Sigmoid colon (tissue), 7 donors: Measurements from ENCODE around the gene ZNF276. TPM values are rescaled to one million over a fixed set of nuclear protein-coding genes. Genes with fewer than 3 reads are reported as not detected.

Experiments used
- DNase-seq: peaks from one replicate; pipeline ENCODE4 v3.0.0-alpha.2; 2019
- H3K27ac ChIP-seq, 4 donors: fragments of 200-600 bp; sonication (generic); one replicate each; pipeline ENCODE4 v1.5.1; 2016 to 2019; ENCODE audit warnings: mild to moderate bottlenecking in 1 of 4
- H3K27me3 ChIP-seq, 3 donors: fragments of 200-600 bp; sonication (generic); one replicate each; pipeline ENCODE4 v1.5.1; 2019; ENCODE audit warnings: mild to moderate bottlenecking in 1 of 3
- H3K36me3 ChIP-seq, 4 donors: fragments of 200-600 bp; sonication (generic); one replicate each; pipeline ENCODE4 v1.5.1; 2016 to 2019
- H3K4me1 ChIP-seq, 4 donors: fragments of 200-600 bp; sonication (generic); one replicate each; pipeline ENCODE4 v1.5.1; 2017 to 2019
- H3K4me3 ChIP-seq, 4 donors: fragments of 200-600 bp; sonication (generic); one replicate each; pipeline ENCODE4 v1.5.1; 2017 to 2019; ENCODE audit warnings: mild to moderate bottlenecking in 2 of 4, moderate library complexity in 1 of 4
- H3K9me3 ChIP-seq, 4 donors: fragments of 200-600 bp in 3 of 4; sonication (generic) in 3 of 4; one replicate each; pipeline versions ENCODE4 v1.5.1 to v1.6.1; 2013 to 2019
- CTCF ChIP-seq, 4 experiments: fragments of 450-650 bp in 3 of 4; fragments of 200-600 bp in 1 of 4; IDR thresholded peaks; one replicate each; pipeline ENCODE4 v1.5.1; 2016 to 2019; ENCODE audit warnings: antibody characterized with exemption in 4 of 4, mild to moderate bottlenecking in 3 of 4, moderate library complexity in 2 of 4
- EP300 ChIP-seq, 4 donors: sonication (generic); formaldehyde crosslinking; IDR thresholded peaks; one replicate each; pipeline ENCODE4 v1.6.1; 2017; ENCODE audit warnings: antibody characterized with exemption in 4 of 4
- POLR2A ChIP-seq, 2 donors: fragments of 450-650 bp; IDR thresholded peaks; one replicate each; pipeline ENCODE4 v1.6.1; 2016; ENCODE audit warnings: antibody characterized with exemption in 2 of 2, mild to moderate bottlenecking in 2 of 2, moderate library complexity in 2 of 2
- POLR2AphosphoS5 ChIP-seq, 4 donors: sonication (generic); formaldehyde crosslinking; IDR thresholded peaks; one replicate each; pipeline ENCODE4 v1.6.1; 2017; ENCODE audit warnings: antibody characterized with exemption in 4 of 4
- WGBS, 2 donors: extraction: QIAGEN DNeasy Blood & Tissue Kit; methylation state at CpG; one replicate each; pipeline ENCODE4 v1.1.7; 2013; 5-methylcytosine and 5-hydroxymethylcytosine counted together
- intact Hi-C: fragments of 100-400 bp; cut with DNase I; formaldehyde crosslinking; loops from one replicate; pipeline ENCODE4 v1.15.1; 2023
- polyA plus RNA-seq, 3 donors: library from polyadenylated mRNA; stranded (reverse); fragments of 200-250 nt; gene quantifications; one replicate each; pipeline ENCODE4 v1.2.3, GENCODE V29; 2013
- total RNA-seq, 4 donors: library from RNA; depleted of rRNA; stranded (reverse); fragments of >200 nt; gene quantifications; one replicate each; pipeline ENCODE4 v1.1.0, GENCODE V29; 2016
- donor health status: healthy with polysubstance abuse.
- donor health status: Bipolar disorder and iron deficiency.
- donor health status: healthy.

The ZNF276 gene
- total and polyA plus RNA-seq, 7 donors = 7.2 to 32.3 (median 14.6) TPM

- TF ChIP-seq CTCF (IDR thresholded peaks at IDR 0.05) (no peak), POLR2AphosphoS5 (IDR thresholded peaks at IDR 0.05) (no peak), POLR2A (IDR thresholded peaks at IDR 0.05) (no peak), EP300 (IDR thresholded peaks at IDR 0.05) (no peak)
- H3K27me3 ChIP-seq = no peaks in the 10 kb centered on the region
- peaks cover 0 to 19% (median 17%) of the 10 kb centered on the region in 4 donors for H3K4me1 ChIP-seq
- DNase-seq = no peak
- H3K4me3 ChIP-seq = no peak overlapping the region
- no peak overlapping the region for H3K27ac ChIP-seq
- intact Hi-C loops = no loop called here
- H3K9me3 ChIP-seq = no peaks in the 10 kb centered on the region
- H3K36me3 ChIP-seq = peaks cover 29 to 93% (median 51%) of the 10 kb centered on the region in 4 donors
- WGBS, 2 donors = 88 to 90% methylated on average over 17 of the region's 17 CpGs
Measured at GRCh38 chr16:89727406-89728120, 6.2 kb downstream of the ZNF276 start.

- Histone ChIP-seq H3K4me1 (peaks cover 0 to 1% (median under 1%) of the 10 kb centered on the region in 4 donors), H3K27ac (no peak overlapping the region), H3K9me3 (no peaks in the 10 kb centered on the region), H3K27me3 (no peaks in the 10 kb centered on the region), H3K4me3 (no peak overlapping the region), H3K36me3 (peaks cover 32 to 96% (median 57%) of the 10 kb centered on the region in 4 donors)
- intact Hi-C loops = no loop called here
- no peak for DNase-seq
- no peak for TF ChIP-seq EP300 (IDR thresholded peaks at IDR 0.05)
- no peak for TF ChIP-seq POLR2AphosphoS5 (IDR thresholded peaks at IDR 0.05)
- no peak for TF ChIP-seq POLR2A (IDR thresholded peaks at IDR 0.05)
- TF ChIP-seq CTCF (IDR thresholded peaks at IDR 0.05) = no peak
- 93 to 94% methylated on average over 18 of the region's 18 CpGs for WGBS, 2 donors
Measured at GRCh38 chr16:89729293-89729692, 8.0 kb downstream of the ZNF276 start.

GRCh38 chr16:89729863-89730593 lies 8.7 kb downstream of the ZNF276 start:
- 80 to 92% methylated on average over 14 of the region's 14 CpGs for WGBS, 2 donors
- intact Hi-C loops = no loop called here
- H3K27ac ChIP-seq = no peak overlapping the region
- no peak for DNase-seq
- no peaks in the 10 kb centered on the region for H3K9me3 ChIP-seq
- no peaks in the 10 kb centered on the region for H3K4me1 ChIP-seq
- H3K27me3 ChIP-seq = no peaks in the 10 kb centered on the region
- TF ChIP-seq EP300 (IDR thresholded peaks at IDR 0.05) (no peak), CTCF (IDR thresholded peaks at IDR 0.05) (no peak), POLR2AphosphoS5 (IDR thresholded peaks at IDR 0.05) (no peak), POLR2A (IDR thresholded peaks at IDR 0.05) (no peak)
- no peak overlapping the region for H3K4me3 ChIP-seq
- peaks cover 40 to 96% (median 61%) of the 10 kb centered on the region in 4 donors for H3K36me3 ChIP-seq

- no peak for DNase-seq
- Histone ChIP-seq H3K27me3 (no peaks in the 10 kb centered on the region), H3K36me3 (peaks cover 44 to 97% (median 67%) of the 10 kb centered on the region in 4 donors), H3K27ac (no peak overlapping the region), H3K4me3 (no peak overlapping the region), H3K4me1 (no peaks in the 10 kb centered on the region), H3K9me3 (no peaks in the 10 kb centered on the region)
- 85 to 87% methylated on average over 22 of the region's 22 CpGs for WGBS, 2 donors
- intact Hi-C loops = no loop called here
- no peak for TF ChIP-seq CTCF (IDR thresholded peaks at IDR 0.05)
Measured at GRCh38 chr16:89730610-89731234, 9.4 kb downstream of the ZNF276 start.
